ENCODE results near the gene PPP1R3C.

PPP1R3C gene

GRCh38 chr10:91629715-91630549 is 2.9 kb downstream of the PPP1R3C start:
- DNase-seq (ENCODE audit: low read depth in 1 of 2, low spot score in 1 of 2), result no peak

GRCh38 chr10:91628383-91628782 is 4.5 kb downstream of the PPP1R3C start:
- no peak for DNase-seq (ENCODE audit: low read depth in 1 of 2, low spot score in 1 of 2)

GRCh38 chr10:91627344-91628102 is 5.3 kb downstream of the PPP1R3C start:
- no peak for DNase-seq (ENCODE audit: low read depth in 1 of 2, low spot score in 1 of 2)

GRCh38 chr10:91626936-91627335 is 5.9 kb downstream of the PPP1R3C start:
- no peak for DNase-seq (ENCODE audit: low read depth in 1 of 2, low spot score in 1 of 2)

GRCh38 chr10:91624633-91625032 is 8.2 kb downstream of the PPP1R3C start:
- DNase-seq (ENCODE audit: low read depth in 1 of 2, low spot score in 1 of 2), result no peak

- DNase-seq (ENCODE audit: low read depth in 1 of 2, low spot score in 1 of 2), result no peak
Observed at GRCh38 chr10:91622601-91623000, 10.3 kb downstream of the PPP1R3C start.

GRCh38 chr10:91621483-91622113 is 11.3 kb downstream of the PPP1R3C start:
- DNase-seq (ENCODE audit: low read depth in 1 of 2, low spot score in 1 of 2), result no peak

GRCh38 chr10:91617072-91617609 is 15.7 kb downstream of the PPP1R3C start:
- no peak for DNase-seq (ENCODE audit: low read depth in 1 of 2, low spot score in 1 of 2)

GRCh38 chr10:91616137-91616536 is 16.7 kb downstream of the PPP1R3C start:
- no peak for DNase-seq (ENCODE audit: low read depth in 1 of 2, low spot score in 1 of 2)

- no peak for DNase-seq (ENCODE audit: low read depth in 1 of 2, low spot score in 1 of 2)
Observed at GRCh38 chr10:91614225-91614624, 18.6 kb downstream of the PPP1R3C start.

- DNase-seq (ENCODE audit: low read depth in 1 of 2, low spot score in 1 of 2), result no peak
Observed at GRCh38 chr10:91613411-91614187, 19.3 kb downstream of the PPP1R3C start.

- no peak for DNase-seq (ENCODE audit: low read depth in 1 of 2, low spot score in 1 of 2)
Observed at GRCh38 chr10:91610919-91611318, 22.0 kb downstream of the PPP1R3C start.

- DNase-seq (ENCODE audit: low read depth in 1 of 2, low spot score in 1 of 2), result no peak
Observed at GRCh38 chr10:91610444-91610843, 22.4 kb downstream of the PPP1R3C start.

GRCh38 chr10:91607646-91608403 is 25.0 kb downstream of the PPP1R3C start:
- DNase-seq (ENCODE audit: low read depth in 1 of 2, low spot score in 1 of 2), result no peak

- DNase-seq (ENCODE audit: low read depth in 1 of 2, low spot score in 1 of 2), result no peak
Observed at GRCh38 chr10:91605968-91606367, 26.9 kb downstream of the PPP1R3C start.

- DNase-seq (ENCODE audit: low read depth in 1 of 2, low spot score in 1 of 2), result no peak
Observed at GRCh38 chr10:91604553-91605534, 28.0 kb downstream of the PPP1R3C start.

- no peak for DNase-seq (ENCODE audit: low read depth in 1 of 2, low spot score in 1 of 2)
Observed at GRCh38 chr10:91603931-91604331, 28.9 kb downstream of the PPP1R3C start.

- no peak for DNase-seq (ENCODE audit: low read depth in 1 of 2, low spot score in 1 of 2)
Observed at GRCh38 chr10:91602868-91603568, 29.9 kb downstream of the PPP1R3C start.

Data from stimulated activated CD4-positive, alpha-beta T cell treated with anti-CD3 and anti-CD28 coated beads, Interleukin-15, amount 100 ng/mL, for 1 hour (primary cell).